Fibroblast of lung (primary cell): ENCODE measurements around the gene ALDH1A1. TPM values are rescaled to one million over a fixed set of nuclear protein-coding genes. Genes with fewer than 3 reads are reported as not detected.

Experiments
- DNase-seq, 2 donors: peaks; one replicate each; pipeline versions ENCODE4 v3.0.0 to v3.0.0-alpha.2; 2010; ENCODE audit warnings: low read depth in 2 of 2
- H2AFZ ChIP-seq: 2 replicates; pipeline ENCODE4 v1.5.1; 2012; ENCODE audit warnings: low read length, control low read depth, inconsistent platforms
- H3K27ac ChIP-seq: 2 replicates; pipeline ENCODE4 v1.5.1; 2011; ENCODE audit warnings: low read length, control low read depth; ENCODE audit not compliant: insufficient read depth
- H3K27me3 ChIP-seq: 2 replicates; pipeline ENCODE4 v1.5.1; 2011; ENCODE audit warnings: mild to moderate bottlenecking, low read length; ENCODE audit not compliant: control insufficient read depth, insufficient read depth
- H3K36me3 ChIP-seq: 2 replicates; pipeline ENCODE4 v1.5.1; 2011; ENCODE audit warnings: low read length; ENCODE audit not compliant: control insufficient read depth, insufficient read depth
- H3K4me1 ChIP-seq: 2 replicates; pipeline ENCODE4 v1.5.1; 2011; ENCODE audit warnings: low read length; ENCODE audit not compliant: control insufficient read depth, insufficient read depth; ENCODE audit errors: extremely low read depth
- H3K4me2 ChIP-seq: 2 replicates; pipeline ENCODE4 v1.5.1; 2011; ENCODE audit warnings: low read length, control low read depth; ENCODE audit not compliant: insufficient read depth; ENCODE audit errors: extremely low read depth
- H3K4me3 ChIP-seq, 4 experiments: fragments of 200-600 bp in 1 of 4; sonication (generic) in 1 of 4; replicated peaks in 1 of 4; 2 replicates each; pipeline ENCODE4 v1.5.1; 2011 to 2016; ENCODE audit warnings: low read length in 4 of 4, low read depth in 3 of 4, mild to moderate bottlenecking in 3 of 4, control low read depth in 2 of 4, inconsistent platforms in 1 of 4, mixed read lengths in 1 of 4; ENCODE audit not compliant: insufficient read depth in 1 of 4; ENCODE audit errors: control extremely low read depth in 1 of 4
- H3K79me2 ChIP-seq: 2 replicates; pipeline ENCODE4 v1.5.1; 2012; ENCODE audit warnings: mild to moderate bottlenecking, low read length, inconsistent platforms; ENCODE audit not compliant: control insufficient read depth, insufficient read depth
- H3K9ac ChIP-seq: 2 replicates; pipeline ENCODE4 v1.5.1; 2011; ENCODE audit warnings: mild to moderate bottlenecking, low read length, control low read depth; ENCODE audit not compliant: insufficient read depth
- H3K9me3 ChIP-seq: 2 replicates; pipeline ENCODE4 v1.5.1; 2012; ENCODE audit warnings: low read depth, low read length; ENCODE audit not compliant: control insufficient read depth, insufficient read depth
- H4K20me1 ChIP-seq: 2 replicates; pipeline ENCODE4 v1.5.1; 2011; ENCODE audit warnings: low read length; ENCODE audit not compliant: control insufficient read depth, insufficient read depth; ENCODE audit errors: extremely low read depth
- EZH2 ChIP-seq: IDR thresholded peaks from 2 replicates; pipeline ENCODE4 v1.5.1; 2012; ENCODE audit warnings: low read length, control low read depth, mild to moderate bottlenecking; ENCODE audit errors: missing control alignments
- polyA plus RNA-seq, 2 donors: library from polyadenylated mRNA; depleted of rRNA in 1 of 2; stranded (reverse) in 1 of 2; unstranded in 1 of 2; fragments of >200 nt; gene quantifications; 2 replicates each; pipeline ENCODE4 v1.2.1, GENCODE V29; 2011 to 2012; ENCODE audit warnings: missing spikeins in 1 of 2
- total RNA-seq: library from RNA; depleted of rRNA; stranded (reverse); fragments of >200 nt; gene quantifications from 2 replicates; pipeline ENCODE4 v1.2.1, GENCODE V29; 2014
- TF ChIP-seq, protein P1 (sequence below), 2 donors: IDR thresholded peaks in 1 of 2; conservative IDR thresholded peaks in 1 of 2; 1 replicate in 1 of 2; 2 replicates in 1 of 2; pipeline ENCODE4 v1.5.1; 2011 to 2012; ENCODE audit warnings: low read length in 2 of 2, control low read depth in 1 of 2, inconsistent platforms in 1 of 2, low read depth in 1 of 2, mild to moderate bottlenecking in 1 of 2

ALDH1A1 gene
- total and polyA plus RNA-seq, 2 donors (not counting 1 experiment from before 2014, with no cell fraction given): 7.4 to 46.1 TPM

DNA sequence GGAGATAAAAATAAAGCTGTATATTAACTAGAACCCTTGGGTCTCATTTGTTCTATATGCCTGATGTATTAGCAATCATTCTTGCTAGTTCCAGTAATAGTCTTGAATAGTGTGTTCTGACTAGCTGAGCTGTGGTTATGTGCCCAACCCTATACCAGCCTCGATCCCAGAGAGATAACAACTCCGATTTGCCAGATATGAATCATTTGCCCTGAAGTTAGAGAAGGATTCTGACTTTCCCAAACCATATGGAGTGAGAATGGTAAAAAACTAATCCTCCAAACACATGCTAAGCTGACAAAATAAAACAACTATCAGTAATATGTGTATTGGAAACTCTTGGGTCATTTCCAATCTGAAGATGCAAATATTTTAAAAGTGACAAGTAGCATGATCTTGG is 64.8 kb downstream of the ALDH1A1 start:
- Histone ChIP-seq H3K9me3 (no peaks in the 10 kb centered on the region), H3K36me3 (no peaks in the 10 kb centered on the region), H3K27ac (no peak overlapping the region), H2AFZ (no peak overlapping the region), H3K4me2 (no peak overlapping the region), H3K27me3 (no peaks in the 10 kb centered on the region), H4K20me1 (no peaks in the 10 kb centered on the region), H3K9ac (no peak overlapping the region), H3K4me3 (no peak overlapping the region), H3K4me1 (no peaks in the 10 kb centered on the region), H3K79me2 (no peaks in the 10 kb centered on the region)
- DNase-seq: no peak
- TF ChIP-seq, protein P1, sequence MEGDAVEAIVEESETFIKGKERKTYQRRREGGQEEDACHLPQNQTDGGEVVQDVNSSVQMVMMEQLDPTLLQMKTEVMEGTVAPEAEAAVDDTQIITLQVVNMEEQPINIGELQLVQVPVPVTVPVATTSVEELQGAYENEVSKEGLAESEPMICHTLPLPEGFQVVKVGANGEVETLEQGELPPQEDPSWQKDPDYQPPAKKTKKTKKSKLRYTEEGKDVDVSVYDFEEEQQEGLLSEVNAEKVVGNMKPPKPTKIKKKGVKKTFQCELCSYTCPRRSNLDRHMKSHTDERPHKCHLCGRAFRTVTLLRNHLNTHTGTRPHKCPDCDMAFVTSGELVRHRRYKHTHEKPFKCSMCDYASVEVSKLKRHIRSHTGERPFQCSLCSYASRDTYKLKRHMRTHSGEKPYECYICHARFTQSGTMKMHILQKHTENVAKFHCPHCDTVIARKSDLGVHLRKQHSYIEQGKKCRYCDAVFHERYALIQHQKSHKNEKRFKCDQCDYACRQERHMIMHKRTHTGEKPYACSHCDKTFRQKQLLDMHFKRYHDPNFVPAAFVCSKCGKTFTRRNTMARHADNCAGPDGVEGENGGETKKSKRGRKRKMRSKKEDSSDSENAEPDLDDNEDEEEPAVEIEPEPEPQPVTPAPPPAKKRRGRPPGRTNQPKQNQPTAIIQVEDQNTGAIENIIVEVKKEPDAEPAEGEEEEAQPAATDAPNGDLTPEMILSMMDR (conservative IDR thresholded peaks at IDR 0.05 in 1 of 2, IDR thresholded peaks at IDR 0.05 in 1 of 2; ENCODE audit: low read depth in 1 of 2, low read length in 2 of 2): no peak
- no peak for TF ChIP-seq EZH2

DNA sequence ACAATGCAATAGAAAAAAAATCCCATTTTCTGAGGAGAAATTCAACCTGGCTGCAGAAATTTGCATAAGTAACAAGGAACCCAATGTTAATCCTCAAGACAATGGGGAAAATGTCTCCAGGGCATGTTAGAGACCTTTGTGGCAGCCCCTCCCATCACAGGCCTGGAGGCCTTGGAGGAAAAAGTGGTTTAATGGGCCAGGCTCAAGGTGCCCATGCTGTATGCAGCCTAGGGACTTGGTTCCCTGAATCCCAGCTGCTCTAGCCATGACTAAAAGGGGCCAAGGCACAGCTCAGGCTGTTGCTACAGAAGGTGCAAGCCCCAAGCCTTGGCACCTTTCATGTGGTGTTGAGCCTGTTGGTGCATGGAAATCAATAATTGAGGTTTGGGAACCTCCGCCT is 66.5 kb downstream of the ALDH1A1 start:
- no peaks in the 10 kb centered on the region for H3K4me1 ChIP-seq
- DNase-seq: no peak

DNA sequence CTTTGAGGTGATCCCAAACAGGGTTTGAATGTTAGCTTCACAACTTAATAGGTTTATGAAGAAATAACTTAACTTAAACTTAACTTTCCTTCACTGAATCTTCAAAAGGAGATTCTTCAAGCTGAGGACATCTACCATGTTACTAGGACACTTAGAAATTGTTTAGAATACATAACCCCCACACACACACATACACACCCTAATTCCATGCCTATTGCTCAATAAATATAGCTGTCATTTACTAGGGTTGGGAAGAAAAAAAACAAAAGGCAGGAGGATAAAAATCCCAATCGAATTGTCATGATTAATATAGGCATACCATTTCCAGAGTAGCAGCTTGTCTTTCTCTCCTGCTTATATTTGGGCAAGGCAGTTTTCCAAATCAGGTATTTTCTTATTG is 68.3 kb downstream of the ALDH1A1 start:
- H3K36me3 ChIP-seq: no peaks in the 10 kb centered on the region
- H3K79me2 ChIP-seq: no peaks in the 10 kb centered on the region
- H3K27me3 ChIP-seq: no peaks in the 10 kb centered on the region
- TF ChIP-seq EZH2: no peak
- TF ChIP-seq, protein P1 (conservative IDR thresholded peaks at IDR 0.05 in 1 of 2, IDR thresholded peaks at IDR 0.05 in 1 of 2; ENCODE audit: low read depth in 1 of 2, low read length in 2 of 2): no peak
- no peaks in the 10 kb centered on the region for H3K4me1 ChIP-seq
- H2AFZ ChIP-seq: no peak overlapping the region
- no peak overlapping the region for H3K4me3 ChIP-seq
- H3K9me3 ChIP-seq: no peaks in the 10 kb centered on the region
- H3K27ac ChIP-seq: no peak overlapping the region
- no peak for DNase-seq
- H3K9ac ChIP-seq: no peak overlapping the region
- no peak overlapping the region for H3K4me2 ChIP-seq
- no peaks in the 10 kb centered on the region for H4K20me1 ChIP-seq

More for the DNA sequence above, 66.5 kb downstream of the ALDH1A1 start:
- no peaks in the 10 kb centered on the region for H3K9me3 ChIP-seq
- no peaks in the 10 kb centered on the region for H3K36me3 ChIP-seq
- H3K27me3 ChIP-seq: no peaks in the 10 kb centered on the region
- H4K20me1 ChIP-seq: no peaks in the 10 kb centered on the region
- H3K4me2 ChIP-seq: no peak overlapping the region
- no peak overlapping the region for H3K4me3 ChIP-seq
- no peaks in the 10 kb centered on the region for H3K79me2 ChIP-seq
- no peak overlapping the region for H2AFZ ChIP-seq
- TF ChIP-seq, protein P1 (conservative IDR thresholded peaks at IDR 0.05 in 1 of 2, IDR thresholded peaks at IDR 0.05 in 1 of 2; ENCODE audit: low read depth in 1 of 2, low read length in 2 of 2): no peak
- TF ChIP-seq EZH2: no peak
- no peak overlapping the region for H3K9ac ChIP-seq
- H3K27ac ChIP-seq: no peak overlapping the region
